ENCODE results near the gene ADGRB3.
"Not testable (repeated sequence)": the region's sequence is repeated elsewhere in the genome, so short reads cannot be mapped to it uniquely, and the experiment has no call there.

Gene ADGRB3

DNA sequence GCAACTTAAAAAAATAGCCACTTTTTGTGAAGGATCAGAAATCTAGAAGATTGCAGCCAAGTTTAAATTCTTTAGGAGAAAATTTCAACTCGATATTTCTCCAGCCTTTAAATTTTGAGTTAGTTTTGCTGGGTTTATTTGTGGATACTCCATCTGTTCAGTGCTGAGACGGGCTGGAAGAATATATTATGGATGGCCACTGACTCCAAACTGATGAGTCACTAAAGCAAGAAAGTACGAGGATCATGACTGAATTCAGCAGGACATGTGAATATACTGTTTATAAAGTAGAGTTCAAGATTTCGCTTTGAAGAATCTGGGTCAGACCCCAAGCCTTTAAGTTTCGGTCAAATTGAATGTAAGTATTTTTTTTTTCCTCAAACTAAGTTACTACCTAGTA lies 199.5 kb downstream of the ADGRB3 start:
- no peak for DNase-seq

GRCh38 chr6:68838571-68838970 lies 203.5 kb downstream of the ADGRB3 start:
- no peak for DNase-seq

DNA sequence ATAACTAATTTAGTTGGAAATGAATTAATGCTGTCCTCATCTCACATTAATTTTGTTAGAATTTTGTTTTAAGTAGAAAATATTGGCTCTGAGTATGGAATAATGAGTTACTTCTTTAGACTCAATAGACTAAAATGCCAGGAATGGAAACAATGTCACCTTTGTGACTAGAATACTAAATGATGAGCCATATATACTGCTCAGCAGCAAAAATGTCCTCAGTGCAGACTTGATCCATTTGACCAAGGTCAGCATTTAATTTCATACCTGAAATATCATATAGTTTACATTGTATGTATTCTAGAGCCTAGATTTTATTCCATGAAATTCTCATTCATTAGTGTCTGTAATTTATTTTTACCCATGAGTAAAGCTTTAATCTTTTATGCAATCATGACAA lies 217.7 kb downstream of the ADGRB3 start:
- no peak for DNase-seq

GRCh38 chr6:68859233-68859632 lies 224.2 kb downstream of the ADGRB3 start:
- DNase-seq, result no peak

DNA sequence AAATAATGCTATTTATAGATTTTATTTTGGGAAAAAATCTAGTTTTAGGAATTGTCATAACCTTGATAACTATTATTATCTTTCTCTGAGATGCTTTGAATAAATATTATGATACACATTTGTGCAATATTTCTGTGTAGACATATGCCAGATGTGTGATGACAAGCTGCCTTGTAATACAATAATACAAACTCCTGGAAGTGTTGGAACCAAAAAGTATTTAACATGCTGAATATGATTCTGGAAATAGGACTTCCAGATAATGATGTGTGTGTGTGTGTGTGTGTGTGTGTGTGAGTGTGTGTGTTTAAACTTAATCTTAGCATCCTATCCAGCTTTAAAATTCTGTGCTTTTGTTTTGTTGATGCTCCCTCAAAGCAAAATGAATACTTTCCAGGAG lies 233.6 kb downstream of the ADGRB3 start:
- no peak for DNase-seq

GRCh38 chr6:68873236-68873635 lies 238.2 kb downstream of the ADGRB3 start:
- DNase-seq, result no peak

GRCh38 chr6:68874747-68875146 lies 239.7 kb downstream of the ADGRB3 start:
- no peak for DNase-seq

GRCh38 chr6:68875403-68875802 lies 240.3 kb downstream of the ADGRB3 start:
- DNase-seq, result no peak

- DNase-seq, result no peak
Observed at GRCh38 chr6:68876792-68877493, 241.9 kb downstream of the ADGRB3 start.

GRCh38 chr6:68880050-68880813 lies 245.2 kb downstream of the ADGRB3 start:
- DNase-seq, result no peak

- not testable (repeated sequence) for DNase-seq
Observed at GRCh38 chr6:68883325-68883724, 248.2 kb downstream of the ADGRB3 start.

- DNase-seq, result no peak
Observed at GRCh38 chr6:68891419-68891818, 256.3 kb downstream of the ADGRB3 start.

GRCh38 chr6:68892452-68892851 lies 257.4 kb downstream of the ADGRB3 start:
- no peak for DNase-seq

DNA sequence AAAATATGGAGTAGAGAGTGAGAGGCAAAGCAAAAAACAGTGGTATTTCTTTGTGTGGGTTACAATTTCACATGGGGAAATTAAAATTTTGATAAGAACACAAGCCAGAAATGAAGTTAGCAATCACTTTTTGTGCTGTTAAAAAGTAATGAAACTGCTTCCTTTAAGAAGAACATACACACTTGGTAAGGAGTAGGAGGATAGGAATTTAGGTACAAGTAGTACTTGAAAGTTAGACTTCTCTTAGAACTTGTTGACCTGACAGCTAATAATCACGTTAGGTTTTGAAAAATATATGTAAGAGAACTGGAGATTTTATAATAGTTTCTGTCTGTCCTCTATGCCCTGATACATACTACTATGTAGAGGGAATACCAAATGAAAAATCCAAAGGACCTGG lies 260.8 kb downstream of the ADGRB3 start:
- DNase-seq, result no peak

DNA sequence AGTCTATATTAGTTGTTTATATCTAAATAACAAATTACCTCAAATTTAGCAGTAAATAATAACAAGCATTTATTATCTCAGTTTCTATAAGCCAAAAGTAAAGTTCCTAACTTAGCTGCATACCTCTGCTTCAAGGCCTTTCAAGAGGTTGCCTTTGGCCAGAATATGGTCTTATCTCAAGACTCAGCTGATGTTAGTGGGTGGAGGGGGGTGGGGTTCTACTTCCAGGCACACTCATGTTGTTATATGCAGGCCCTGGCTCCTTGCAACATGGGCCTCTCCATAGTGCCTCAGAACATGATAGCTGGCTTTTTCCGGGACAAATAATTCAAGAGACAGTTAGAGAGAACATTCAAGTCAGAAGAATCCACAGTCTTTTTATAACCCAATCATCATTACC lies 266.0 kb downstream of the ADGRB3 start:
- DNase-seq, result no peak

DNA sequence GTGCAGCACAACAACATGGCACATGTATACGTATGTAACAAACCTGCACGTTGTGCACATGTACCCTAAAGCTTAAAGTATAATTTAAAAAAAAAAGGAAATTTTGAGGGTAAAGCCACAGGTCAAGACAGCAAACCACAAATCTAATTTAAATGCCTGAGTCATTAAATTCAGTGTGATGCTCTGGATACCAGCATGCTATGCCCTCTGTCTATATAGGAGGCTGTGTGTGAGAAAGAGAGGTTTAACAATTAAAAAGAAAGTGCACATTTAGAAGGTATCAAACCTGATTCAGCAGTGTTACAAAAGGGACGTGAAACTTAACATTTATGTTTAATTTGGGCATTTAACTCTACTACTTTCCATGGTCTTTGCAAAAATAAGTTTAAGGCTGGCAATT lies 276.3 kb downstream of the ADGRB3 start:
- DNase-seq, result no peak

DNA sequence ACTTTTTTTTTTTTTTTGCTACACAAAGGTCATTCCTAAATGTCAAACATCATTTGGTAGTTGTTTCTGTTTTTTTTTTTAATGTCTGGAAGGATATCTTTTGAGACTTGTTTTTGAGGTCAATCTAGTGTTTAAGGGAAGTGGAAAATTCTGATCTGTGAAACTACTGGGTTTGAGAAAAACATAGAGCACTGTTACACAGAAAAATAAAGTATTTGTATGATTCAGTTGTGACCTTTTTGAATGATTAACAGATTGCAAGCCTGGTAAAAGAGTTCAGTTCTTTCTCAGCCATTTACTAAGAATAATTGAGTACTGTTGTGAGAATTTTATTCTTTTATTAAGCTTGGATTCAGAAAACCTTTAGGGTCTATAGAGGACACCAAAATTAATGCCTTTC lies 276.7 kb downstream of the ADGRB3 start:
- no peak for DNase-seq

DNA sequence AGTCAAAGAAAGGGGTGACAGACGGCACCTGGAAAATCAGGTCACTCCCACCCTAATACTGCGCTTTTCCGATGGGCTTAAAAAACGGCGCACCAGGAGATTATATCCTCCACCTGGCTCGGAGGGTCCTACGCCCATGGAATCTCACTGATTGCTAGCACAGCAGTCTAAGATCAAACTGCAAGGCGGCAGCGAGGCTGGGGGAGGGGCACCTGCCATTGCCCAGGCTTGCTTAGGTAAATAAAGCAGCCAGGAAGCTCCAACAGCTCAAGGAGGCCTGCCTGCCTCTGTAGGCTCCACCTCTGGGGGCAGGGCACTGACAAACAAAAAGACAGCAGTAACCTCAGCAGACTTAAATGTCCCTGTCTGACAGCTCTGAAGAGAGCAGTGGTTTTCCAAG lies 277.7 kb downstream of the ADGRB3 start:
- not testable (repeated sequence) for DNase-seq

DNA sequence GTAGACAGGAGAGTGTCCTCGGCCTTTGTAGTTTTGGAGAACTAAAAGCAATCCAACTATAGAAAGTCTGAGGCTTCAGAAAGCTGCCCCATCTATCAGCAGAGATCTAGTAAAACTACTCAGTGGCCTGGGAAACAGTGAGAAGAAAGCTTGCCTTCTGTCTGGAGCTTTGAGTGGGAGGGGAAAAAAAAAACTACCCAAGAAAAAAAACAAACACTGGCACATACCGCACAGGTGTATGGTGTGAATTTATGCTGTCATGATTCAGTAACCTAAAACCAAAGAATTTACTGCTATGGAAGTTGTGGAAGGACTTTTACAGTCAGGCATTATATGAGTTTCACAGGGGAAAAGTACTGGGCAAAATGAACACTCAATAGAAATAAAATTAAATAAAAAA lies 280.5 kb downstream of the ADGRB3 start:
- no peak for DNase-seq

GRCh38 chr6:68919537-68919936 lies 284.5 kb downstream of the ADGRB3 start:
- no peak for DNase-seq

DNA sequence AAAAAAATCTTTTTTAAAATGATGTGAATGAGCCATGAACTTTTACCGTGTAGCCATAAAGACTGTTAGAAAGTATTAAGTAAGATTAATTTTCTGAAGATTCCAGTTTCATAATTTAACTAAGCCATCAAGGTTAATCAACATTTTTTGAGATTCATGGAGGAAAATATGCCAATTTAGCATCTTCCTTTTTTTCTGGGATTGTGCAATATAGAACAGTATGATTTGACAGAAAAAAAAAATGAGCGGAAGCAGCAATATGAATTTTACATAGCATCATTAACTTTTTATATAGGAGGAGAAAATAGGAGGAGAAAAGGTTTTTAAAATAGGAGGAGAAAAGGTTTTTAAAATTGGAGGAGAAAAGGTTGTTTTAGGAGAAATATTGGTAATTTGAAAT lies 306.3 kb downstream of the ADGRB3 start:
- no peak for DNase-seq

DNA sequence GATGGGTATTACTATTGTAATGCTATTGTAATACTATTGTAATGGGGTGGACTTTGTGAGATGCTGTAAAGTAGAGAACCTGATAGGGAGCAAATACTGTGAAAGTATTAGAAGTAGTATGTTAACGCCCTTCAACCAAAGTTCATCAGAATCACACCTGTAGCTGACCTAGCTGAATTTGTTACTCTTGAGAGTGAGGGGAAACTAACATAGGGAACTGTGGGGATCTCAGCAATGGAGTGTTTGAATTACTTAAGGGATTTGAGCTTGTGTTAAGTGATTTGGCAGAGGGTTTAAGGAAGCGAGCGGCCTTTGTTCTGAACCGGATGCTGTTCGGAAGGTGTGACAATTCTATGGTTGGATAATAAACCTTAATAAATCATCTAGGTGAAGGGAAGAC lies 312.6 kb downstream of the ADGRB3 start:
- no peak for DNase-seq

GRCh38 chr6:68951270-68951669 lies 316.2 kb downstream of the ADGRB3 start:
- DNase-seq, result no peak

- no peak for DNase-seq
Observed at GRCh38 chr6:68958327-68958726, 323.2 kb downstream of the ADGRB3 start.
